ENCODE results near the gene CORO2B. TPM values are rescaled to one million over a fixed set of nuclear protein-coding genes. Genes with fewer than 3 reads are reported as not detected.

Gene CORO2B
- total and polyA plus RNA-seq, 2 of the 13 experiments (the other 11 are each of a cell fraction or from before 2014, with no cell fraction given): 0.35 to 0.63 TPM

DNA sequence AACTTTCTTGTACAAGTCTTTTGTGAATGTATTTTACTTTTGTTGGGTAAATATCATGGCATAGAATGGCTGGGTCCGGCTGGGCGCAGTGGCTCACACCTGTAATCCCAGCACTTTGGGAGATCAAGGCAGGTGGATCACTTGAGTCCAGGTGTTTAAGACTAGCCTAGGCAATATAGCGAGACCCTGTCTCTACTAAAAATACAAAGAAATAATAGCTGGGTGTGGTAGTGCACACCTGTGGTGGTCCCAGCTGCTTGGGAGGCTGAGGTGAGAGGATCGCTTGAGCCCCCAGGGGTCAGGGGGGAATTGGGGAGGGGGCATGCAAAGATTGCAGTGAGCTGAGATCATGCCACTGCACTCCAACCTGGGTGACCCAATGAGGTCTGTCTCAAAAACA, 189.0 kb downstream of the CORO2B start:
- Histone ChIP-seq H3K79me2 (ENCODE audit: insufficient read depth, low read length) (no peaks in the 10 kb centered on the region), H3K27me3 (ENCODE audit: control insufficient read depth in 1 of 2, insufficient read depth in 2 of 2, low read length in 2 of 2) (peaks cover 0 to 6% of the 10 kb centered on the region in 2 experiments; a peak in 1 of 5 replicates), H3K4me1 (ENCODE audit: insufficient read depth, low read length) (no peaks in the 10 kb centered on the region), H3K9ac (ENCODE audit: insufficient read depth, low read depth, low read length) (no peak overlapping the region), H2AFZ (ENCODE audit: low read length) (no peak overlapping the region), H3K4me2 (ENCODE audit: low read depth, low read length) (no peak overlapping the region), H3K4me3 (replicated peaks in 1 of 3; ENCODE audit: insufficient read depth in 1 of 3, low read depth in 2 of 3, low read length in 3 of 3) (no peak overlapping the region), H3K36me3 (replicated peaks in 1 of 2; ENCODE audit: control insufficient read depth in 1 of 2, insufficient read depth in 2 of 2, low read length in 2 of 2) (no peaks in the 10 kb centered on the region), H3K9me3 (ENCODE audit: low read length) (no peaks in the 10 kb centered on the region), H3K27ac (ENCODE audit: extremely low read length, insufficient read depth, low read length) (no peak overlapping the region), H4K20me1 (ENCODE audit: insufficient read depth, low read length) (no peaks in the 10 kb centered on the region)
- ATAC-seq (no peak), FAIRE-seq (no peak), DNase-seq (ENCODE audit: low spot score) (no peak)
- intact Hi-C loops (cut with micrococcal nuclease; ENCODE audit: unreplicated experiment): no loop called here
- POLR2A ChIA-PET: no interaction called here
- TF ChIP-seq ZNF768 (CRISPR knock-in tag; IDR thresholded peaks at IDR 0.05) (no peak), PBX2 (CRISPR knock-in tag; IDR thresholded peaks at IDR 0.05) (no peak), ZSCAN21 (CRISPR knock-in tag; IDR thresholded peaks at IDR 0.05; ENCODE audit: borderline replicate concordance) (no peak), NFE2L2 (IDR thresholded peaks at IDR 0.05; ENCODE audit: low read length) (no peak), RAD51 (IDR thresholded peaks at IDR 0.05; ENCODE audit: borderline replicate concordance) (no peak), ZNF33A (CRISPR knock-in tag; IDR thresholded peaks at IDR 0.05; ENCODE audit: borderline replicate concordance) (no peak), CENPX (CRISPR knock-in tag; IDR thresholded peaks at IDR 0.05) (no peak), NR1H2 (CRISPR knock-in tag; IDR thresholded peaks at IDR 0.05; ENCODE audit: borderline replicate concordance, low read depth) (no peak), ZNF460 (CRISPR knock-in tag; IDR thresholded peaks at IDR 0.05; ENCODE audit: borderline replicate concordance) (no peak), KDM4B (CRISPR knock-in tag; IDR thresholded peaks at IDR 0.05) (no peak)
- TF ChIP-seq, protein P1, sequence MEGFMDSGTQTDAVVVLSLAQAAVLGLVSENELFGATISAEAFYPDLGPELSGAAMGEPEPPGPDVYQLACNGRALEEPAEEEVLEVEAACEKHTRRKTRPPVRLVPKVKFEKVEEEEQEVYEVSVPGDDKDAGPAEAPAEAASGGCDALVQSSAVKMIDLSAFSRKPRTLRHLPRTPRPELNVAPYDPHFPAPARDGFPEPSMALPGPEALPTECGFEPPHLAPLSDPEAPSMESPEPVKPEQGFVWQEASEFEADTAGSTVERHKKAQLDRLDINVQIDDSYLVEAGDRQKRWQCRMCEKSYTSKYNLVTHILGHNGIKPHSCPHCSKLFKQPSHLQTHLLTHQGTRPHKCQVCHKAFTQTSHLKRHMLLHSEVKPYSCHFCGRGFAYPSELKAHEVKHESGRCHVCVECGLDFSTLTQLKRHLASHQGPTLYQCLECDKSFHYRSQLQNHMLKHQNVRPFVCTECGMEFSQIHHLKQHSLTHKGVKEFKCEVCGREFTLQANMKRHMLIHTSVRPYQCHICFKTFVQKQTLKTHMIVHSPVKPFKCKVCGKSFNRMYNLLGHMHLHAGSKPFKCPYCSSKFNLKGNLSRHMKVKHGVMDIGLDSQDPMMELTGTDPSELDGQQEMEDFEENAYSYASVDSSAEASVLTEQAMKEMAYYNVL (CRISPR knock-in tag; IDR thresholded peaks at IDR 0.05; ENCODE audit: borderline replicate concordance): no peak
- TF ChIP-seq, protein P2, sequence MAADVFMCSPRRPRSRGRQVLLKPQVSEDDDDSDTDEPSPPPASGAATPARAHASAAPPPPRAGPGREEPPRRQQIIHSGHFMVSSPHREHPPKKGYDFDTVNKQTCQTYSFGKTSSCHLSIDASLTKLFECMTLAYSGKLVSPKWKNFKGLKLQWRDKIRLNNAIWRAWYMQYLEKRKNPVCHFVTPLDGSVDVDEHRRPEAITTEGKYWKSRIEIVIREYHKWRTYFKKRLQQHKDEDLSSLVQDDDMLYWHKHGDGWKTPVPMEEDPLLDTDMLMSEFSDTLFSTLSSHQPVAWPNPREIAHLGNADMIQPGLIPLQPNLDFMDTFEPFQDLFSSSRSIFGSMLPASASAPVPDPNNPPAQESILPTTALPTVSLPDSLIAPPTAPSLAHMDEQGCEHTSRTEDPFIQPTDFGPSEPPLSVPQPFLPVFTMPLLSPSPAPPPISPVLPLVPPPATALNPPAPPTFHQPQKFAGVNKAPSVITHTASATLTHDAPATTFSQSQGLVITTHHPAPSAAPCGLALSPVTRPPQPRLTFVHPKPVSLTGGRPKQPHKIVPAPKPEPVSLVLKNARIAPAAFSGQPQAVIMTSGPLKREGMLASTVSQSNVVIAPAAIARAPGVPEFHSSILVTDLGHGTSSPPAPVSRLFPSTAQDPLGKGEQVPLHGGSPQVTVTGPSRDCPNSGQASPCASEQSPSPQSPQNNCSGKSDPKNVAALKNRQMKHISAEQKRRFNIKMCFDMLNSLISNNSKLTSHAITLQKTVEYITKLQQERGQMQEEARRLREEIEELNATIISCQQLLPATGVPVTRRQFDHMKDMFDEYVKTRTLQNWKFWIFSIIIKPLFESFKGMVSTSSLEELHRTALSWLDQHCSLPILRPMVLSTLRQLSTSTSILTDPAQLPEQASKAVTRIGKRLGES (CRISPR knock-in tag; IDR thresholded peaks at IDR 0.05; ENCODE audit: borderline replicate concordance): no peak
- BruUV-seq (replicated peaks): no TSS peak
- 12% methylated on average over 4 of the region's 4 CpGs for WGBS (ENCODE audit: low lambda C conversion rate)
- in situ Hi-C loops (cut with HindIII; ENCODE audit: extremely low pct_ligation_motif_present, low pct_unique_long_range_greater_than_20kb): no loop called here
- CTCF ChIA-PET (ENCODE audit: low intra/inter-chr PET ratio, low total read pairs): no interaction called here

All from HepG2 (cell line).